Uterus (tissue), 4 donors: ENCODE measurements around the gene ARHGEF17. TPM values are rescaled to one million over a fixed set of nuclear protein-coding genes. Genes with fewer than 3 reads are reported as not detected.

ENCODE experiments used
- DNase-seq, 2 donors: peaks; one replicate each; pipeline ENCODE4 v3.0.0-alpha.2; 2019 to 2020
- H3K27ac ChIP-seq, 2 donors: fragments of 200-600 bp; sonication (generic); 1 replicate in 1 of 2; 2 replicates in 1 of 2; pipeline ENCODE4 v1.5.1; 2016 to 2018
- H3K27me3 ChIP-seq, 2 donors: fragments of 200-600 bp; sonication (generic); one replicate each; pipeline ENCODE4 v1.5.1; 2018 to 2019; ENCODE audit warnings: control low read depth in 1 of 2
- H3K36me3 ChIP-seq, 2 donors: fragments of 200-600 bp; sonication (generic); one replicate each; pipeline ENCODE4 v1.5.1; 2019; ENCODE audit warnings: control low read depth in 1 of 2
- H3K4me1 ChIP-seq, 2 donors: fragments of 200-600 bp; sonication (generic); one replicate each; pipeline ENCODE4 v1.5.1; 2018 to 2019; ENCODE audit warnings: control low read depth in 1 of 2
- H3K4me3 ChIP-seq, 2 donors: fragments of 200-600 bp; sonication (generic); 1 replicate in 1 of 2; 2 replicates in 1 of 2; pipeline ENCODE4 v1.5.1; 2018 to 2019; ENCODE audit warnings: mild to moderate bottlenecking in 1 of 2
- H3K9me3 ChIP-seq, 2 donors: fragments of 200-600 bp; sonication (generic); one replicate each; pipeline ENCODE4 v1.5.1; 2019; ENCODE audit warnings: control low read depth in 1 of 2
- CTCF ChIP-seq, 4 experiments: fragments of 200-600 bp in 2 of 4; fragments of 450-650 bp in 2 of 4; sonication (generic) in 2 of 4; IDR thresholded peaks; one replicate each; pipeline ENCODE4 v1.5.1; 2016 to 2019; ENCODE audit warnings: antibody characterized with exemption in 4 of 4, mild to moderate bottlenecking in 2 of 4, moderate library complexity in 1 of 4
- POLR2A ChIP-seq, 2 donors: fragments of 450-650 bp; IDR thresholded peaks; one replicate each; pipeline ENCODE4 v1.6.1; 2016; ENCODE audit warnings: antibody characterized with exemption in 2 of 2, mild to moderate bottlenecking in 1 of 2, moderate library complexity in 1 of 2
- intact Hi-C: fragments of 100-400 bp; cut with DNase I; formaldehyde crosslinking; loops from one replicate; pipeline ENCODE4 v1.15.1; 2023; ENCODE audit warnings: low total_unique reads
- total RNA-seq, 4 donors: library from RNA; depleted of rRNA in 3 of 4; stranded (reverse); fragments of >200 nt in 3 of 4; gene quantifications; one replicate each; pipeline versions ENCODE4 v1.1.0 to v1.2.4, GENCODE V29; 2014 to 2023
- donor health status: DM: yes; HTN: yes; CAD: no.

The ARHGEF17 gene
- total RNA-seq, 4 donors from 2014 or later: 17.9 to 174 (median 58.6) TPM

GRCh38 chr11:73290536-73290935 lies 17.5 kb upstream of the ARHGEF17 start:
- H3K27ac ChIP-seq: no peak overlapping the region
- DNase-seq: no peak
- H3K27me3 ChIP-seq: no peaks in the 10 kb centered on the region
- H3K9me3 ChIP-seq: no peaks in the 10 kb centered on the region
- peaks cover 0 to 3% of the 10 kb centered on the region in 2 donors for H3K4me1 ChIP-seq
- no peak overlapping the region for H3K4me3 ChIP-seq
- intact Hi-C loops: no loop called here
- H3K36me3 ChIP-seq: no peaks in the 10 kb centered on the region
- TF ChIP-seq CTCF (IDR thresholded peaks at IDR 0.05) (no peak), POLR2A (IDR thresholded peaks at IDR 0.05) (no peak)

- Histone ChIP-seq H3K4me1 (peaks cover 0 to 3% of the 10 kb centered on the region in 2 donors), H3K4me3 (no peak overlapping the region), H3K27me3 (no peaks in the 10 kb centered on the region), H3K36me3 (no peaks in the 10 kb centered on the region), H3K27ac (no peak overlapping the region), H3K9me3 (no peaks in the 10 kb centered on the region)
- intact Hi-C loops: no loop called here
- no peak for TF ChIP-seq POLR2A (IDR thresholded peaks at IDR 0.05)
- no peak for TF ChIP-seq CTCF (IDR thresholded peaks at IDR 0.05)
- DNase-seq: no peak
These were observed 16.9 kb upstream of the ARHGEF17 start for GRCh38 chr11:73291196-73291595.

GRCh38 chr11:73291781-73292524 lies 16.1 kb upstream of the ARHGEF17 start:
- intact Hi-C loops: no loop called here
- TF ChIP-seq POLR2A (IDR thresholded peaks at IDR 0.05) (no peak), CTCF (IDR thresholded peaks at IDR 0.05) (no peak)
- Histone ChIP-seq H3K27ac (no peak overlapping the region), H3K4me1 (peaks cover 0 to 3% of the 10 kb centered on the region in 2 donors), H3K27me3 (no peaks in the 10 kb centered on the region), H3K36me3 (no peaks in the 10 kb centered on the region), H3K9me3 (no peaks in the 10 kb centered on the region), H3K4me3 (no peak overlapping the region)
- no peak for DNase-seq

- Histone ChIP-seq H3K4me3 (no peak overlapping the region), H3K36me3 (no peaks in the 10 kb centered on the region), H3K27ac (no peak overlapping the region), H3K4me1 (peaks cover 0 to 3% of the 10 kb centered on the region in 2 donors), H3K9me3 (no peaks in the 10 kb centered on the region), H3K27me3 (no peaks in the 10 kb centered on the region)
- no peak for TF ChIP-seq CTCF (IDR thresholded peaks at IDR 0.05)
- intact Hi-C loops: no loop called here
- DNase-seq: no peak
These were observed 15.6 kb upstream of the ARHGEF17 start for GRCh38 chr11:73292525-73292894.

- Histone ChIP-seq H3K4me3 (no peak overlapping the region), H3K36me3 (no peaks in the 10 kb centered on the region), H3K27ac (no peak overlapping the region), H3K4me1 (peaks cover 0 to 3% of the 10 kb centered on the region in 2 donors), H3K27me3 (no peaks in the 10 kb centered on the region), H3K9me3 (no peaks in the 10 kb centered on the region)
- intact Hi-C loops: no loop called here
- TF ChIP-seq POLR2A (IDR thresholded peaks at IDR 0.05): no peak
- TF ChIP-seq CTCF (IDR thresholded peaks at IDR 0.05): no peak
- no peak for DNase-seq
These were observed 14.6 kb upstream of the ARHGEF17 start for GRCh38 chr11:73293356-73293936.
